SK-N-SH (cell line): Measurements from ENCODE around the gene RAD52. TPM values are rescaled to one million over a fixed set of nuclear protein-coding genes. Genes with fewer than 3 reads are reported as not detected.

Source experiments
- CTCF ChIA-PET: fragments of 300-600, 350-600 bp; formaldehyde crosslinking; extraction: SDS; loops from one replicate; lab custom pipeline; 2021; lab: Yijun Ruan, JAX
- POLR2A ChIA-PET: fragments of 350-600 bp; sonication (Branson Sonifier 250); formaldehyde crosslinking; extraction: SDS; loops from one replicate; lab custom pipeline; 2020; ENCODE audit warnings: antibody characterized with exemption, inconsistent platforms; lab: Yijun Ruan, JAX
- DNase-seq: peaks from one replicate; pipeline ENCODE4 v3.0.0; 2012
- H2AFZ ChIP-seq: fragments of 200-600 bp; sonication (generic); 2 replicates; pipeline ENCODE4 v1.8.1; 2016; ENCODE audit warnings: antibody characterized with exemption, mild to moderate bottlenecking, low read depth
- H3F3A ChIP-seq: fragments of 200-600 bp; sonication (generic); replicated peaks from 2 replicates; pipeline ENCODE3; 2016; ENCODE audit warnings: antibody characterized with exemption, mild to moderate bottlenecking; ENCODE audit not compliant: insufficient read depth
- H3K27ac ChIP-seq, 2 experiments: fragments of 200-500 bp in 1 of 2; fragments of 200-600 bp in 1 of 2; sonication (Bioruptor generic) in 1 of 2; sonication (generic), shearing (Covaris generic) in 1 of 2; 2 replicates each; pipeline versions ENCODE4 v1.5.1 to v1.6.1; 2014 to 2016; ENCODE audit warnings: low read depth in 2 of 2, inconsistent platforms in 1 of 2, low read length in 1 of 2, mild to moderate bottlenecking in 1 of 2, mixed read lengths in 1 of 2
- H3K27me3 ChIP-seq: fragments of 200-600 bp; sonication (generic), shearing (Covaris generic); 2 replicates; pipeline ENCODE4 v1.6.1; 2016; ENCODE audit warnings: mixed run types; ENCODE audit not compliant: insufficient read depth
- H3K36me3 ChIP-seq, 2 experiments: fragments of 200-500 bp in 1 of 2; fragments of 200-600 bp in 1 of 2; sonication (Bioruptor generic) in 1 of 2; sonication (generic) in 1 of 2; replicated peaks in 1 of 2; 2 replicates each; pipeline versions ENCODE3 to v1.5.1; 2014 to 2016; ENCODE audit warnings: low read length in 1 of 2, mild to moderate bottlenecking in 1 of 2; ENCODE audit not compliant: insufficient read depth in 2 of 2, control insufficient read depth in 1 of 2
- H3K4me1 ChIP-seq, 2 experiments: fragments of 200-500 bp in 1 of 2; fragments of 200-600 bp in 1 of 2; sonication (Bioruptor generic) in 1 of 2; sonication (generic), shearing (Covaris generic) in 1 of 2; 2 replicates each; pipeline versions ENCODE4 v1.5.1 to v1.6.1; 2014 to 2016; ENCODE audit warnings: low read depth in 1 of 2, low read length in 1 of 2, mixed run types in 1 of 2; ENCODE audit not compliant: insufficient read depth in 2 of 2, control insufficient read depth in 1 of 2
- H3K4me2 ChIP-seq: fragments of 200-600 bp; sonication (generic), shearing (Covaris generic); 2 replicates; pipeline ENCODE4 v1.6.1; 2017; ENCODE audit warnings: mixed run types
- H3K4me3 ChIP-seq, 2 experiments: fragments of 200-500 bp in 1 of 2; fragments of 200-600 bp in 1 of 2; sonication (Bioruptor generic) in 1 of 2; sonication (generic), shearing (Covaris generic) in 1 of 2; 2 replicates each; pipeline versions ENCODE4 v1.5.1 to v1.8.1; 2014 to 2016; ENCODE audit warnings: low read depth in 2 of 2, inconsistent platforms in 1 of 2, low read length in 1 of 2, mild to moderate bottlenecking in 1 of 2, mixed read lengths in 1 of 2, moderate library complexity in 1 of 2
- H3K79me2 ChIP-seq: fragments of 200-600 bp; sonication (generic); 2 replicates; pipeline ENCODE4 v1.8.1; 2017; ENCODE audit warnings: mild to moderate bottlenecking; ENCODE audit not compliant: insufficient read depth
- H3K9ac ChIP-seq: fragments of 200-600 bp; sonication (generic); 2 replicates; pipeline ENCODE4 v1.6.1; 2017; ENCODE audit warnings: mixed run types
- H3K9me2 ChIP-seq: fragments of 200-600 bp; sonication (generic); 2 replicates; pipeline ENCODE4 v1.6.1; 2017; ENCODE audit warnings: mixed run types
- H3K9me3 ChIP-seq: fragments of 200-600 bp; sonication (generic); 2 replicates; pipeline ENCODE4 v1.6.1; 2017; ENCODE audit warnings: mixed run types, mild to moderate bottlenecking, moderate library complexity
- H4K20me1 ChIP-seq: fragments of 200-600 bp; sonication (generic); 2 replicates; pipeline ENCODE4 v1.6.1; 2017; ENCODE audit warnings: mild to moderate bottlenecking, mixed run types; ENCODE audit not compliant: insufficient read depth
- ELF1 ChIP-seq: IDR thresholded peaks from 2 replicates; pipeline ENCODE4 v1.4.0; 2012
- EZH2phosphoT487 ChIP-seq: fragments of 200-600 bp; sonication (generic); IDR thresholded peaks from 2 replicates; pipeline ENCODE4 v1.6.1; 2017; ENCODE audit warnings: low read depth, mixed run types, mild to moderate bottlenecking, antibody characterized with exemption, moderate library complexity, borderline replicate concordance
- FOSL2 ChIP-seq: IDR thresholded peaks from 2 replicates; pipeline ENCODE4 v1.4.0; 2012; ENCODE audit warnings: low read depth, mild to moderate bottlenecking, moderate library complexity, borderline replicate concordance
- FOXJ3 ChIP-seq: sonication (generic); formaldehyde crosslinking; IDR thresholded peaks from 2 replicates; pipeline ENCODE4 v1.5.1; 2020; ENCODE audit warnings: mild to moderate bottlenecking, missing genetic modification reagents
- GABPA ChIP-seq: IDR thresholded peaks from 2 replicates; pipeline ENCODE4 v1.4.0; 2012; ENCODE audit warnings: low read depth, mild to moderate bottlenecking
- GATA2 ChIP-seq: sonication (generic); formaldehyde crosslinking; IDR thresholded peaks from 2 replicates; pipeline ENCODE4 v1.5.0; 2020; ENCODE audit warnings: mild to moderate bottlenecking, missing genetic modification reagents
- IRF3 ChIP-seq: fragments of 150-350 bp; IDR thresholded peaks from 2 replicates; pipeline ENCODE4 v1.6.1; 2016; ENCODE audit warnings: mild to moderate bottlenecking, low read depth, low read length
- JUND ChIP-seq: IDR thresholded peaks from 2 replicates; pipeline ENCODE4 v1.4.0; 2012
- MEF2A ChIP-seq: IDR thresholded peaks from 2 replicates; pipeline ENCODE4 v1.4.0; 2012; ENCODE audit warnings: low read depth, borderline replicate concordance
- NFIC ChIP-seq: IDR thresholded peaks from 2 replicates; pipeline ENCODE4 v1.4.0; 2012; ENCODE audit warnings: borderline replicate concordance
- RCOR1 ChIP-seq: fragments of 150-350 bp; IDR thresholded peaks from 2 replicates; pipeline ENCODE4 v1.6.1; 2017; ENCODE audit warnings: antibody characterized with exemption, low read length
- REST ChIP-seq: IDR thresholded peaks from 2 replicates; pipeline ENCODE4 v1.6.1; 2012; ENCODE audit warnings: mild to moderate bottlenecking, low read depth, low read length, moderate library complexity
- RXRA ChIP-seq: IDR thresholded peaks from 2 replicates; pipeline ENCODE4 v1.4.0; 2012; ENCODE audit warnings: low read depth, mild to moderate bottlenecking, borderline replicate concordance
- SMC3 ChIP-seq: IDR thresholded peaks from 2 replicates; pipeline ENCODE4 v1.6.1; 2012; ENCODE audit warnings: low read depth, low read length, improper control_type of control experiment
- TAF1 ChIP-seq: IDR thresholded peaks from 2 replicates; pipeline ENCODE4 v1.6.1; 2012; ENCODE audit warnings: low read depth, mild to moderate bottlenecking, low read length, moderate library complexity, borderline replicate concordance
- YY1 ChIP-seq: IDR thresholded peaks from 2 replicates; pipeline ENCODE4 v1.4.0; 2012; ENCODE audit warnings: low read depth, mild to moderate bottlenecking
- WGBS: methylation state at CpG from one replicate; pipeline ENCODE4 v1.1.6; 2017; ENCODE audit warnings: low lambda C conversion rate; 5-methylcytosine and 5-hydroxymethylcytosine counted together
- polyA plus RNA-seq, 3 experiments: library from polyadenylated mRNA; depleted of rRNA; stranded (reverse); fragments of >200 nt; gene quantifications; 2 replicates each; pipeline ENCODE4 v1.2.3, GENCODE V29; 2012

Gene RAD52
- polyA plus RNA-seq, 1 of the 3 experiments (the other 2 are of a cell fraction), result 11.2 TPM

GRCh38 chr12:971991-972390 lies 22.5 kb upstream of the RAD52 start:
- H4K20me1 ChIP-seq, result no peaks in the 10 kb centered on the region
- no peaks in the 10 kb centered on the region for H3K9me3 ChIP-seq
- H3K9me2 ChIP-seq, result no peaks in the 10 kb centered on the region
- no peaks in the 10 kb centered on the region for H3K4me1 ChIP-seq
- peaks cover 3% of the 10 kb centered on the region for H3F3A ChIP-seq
- no peaks in the 10 kb centered on the region for H3K27me3 ChIP-seq
- no peak overlapping the region for H3K4me2 ChIP-seq
- WGBS, result 96% methylated on average over 4 of the region's 4 CpGs
- no peak overlapping the region for H2AFZ ChIP-seq
- no peaks in the 10 kb centered on the region for H3K36me3 ChIP-seq
- H3K9ac ChIP-seq, result no peak overlapping the region
- CTCF ChIA-PET, result no interaction called here
- TF ChIP-seq JUND (no peak), SMC3 (no peak), TAF1 (no peak), REST (no peak), GATA2 (CRISPR knock-in tag) (no peak), ELF1 (no peak), FOXJ3 (CRISPR knock-in tag) (no peak), RXRA (no peak), MEF2A (no peak), FOSL2 (no peak), IRF3 (no peak), EZH2phosphoT487 (no peak), NFIC (no peak), YY1 (no peak), RCOR1 (no peak), GABPA (no peak)
- TF ChIP-seq, all 33 proteins: peak for 0
- Histone ChIP-seq H3K79me2 (no peaks in the 10 kb centered on the region), H3K4me3 (no peak overlapping the region), H3K27ac (no peak overlapping the region)
- POLR2A ChIA-PET, result no interaction called here
- no peak for DNase-seq

- CTCF ChIA-PET, result interaction anchor here (1.4 to 2.4 kb wide), 2 partner anchors 23 to 124 kb away, joined by 3 to 7 read pairs; no protein-coding TSS in a partner anchor
- H3F3A ChIP-seq, result peaks cover 3% of the 10 kb centered on the region
- DNase-seq, result no peak
- H4K20me1 ChIP-seq, result no peaks in the 10 kb centered on the region
- WGBS, result 90% methylated on average over 8 of the region's 8 CpGs
- no peak for TF ChIP-seq IRF3
- no peak for TF ChIP-seq GABPA
- TF ChIP-seq ELF1, result no peak
- TF ChIP-seq SMC3, result no peak
- TF ChIP-seq, all 33 proteins: peak for 0
- no peaks in the 10 kb centered on the region for H3K79me2 ChIP-seq
- no peaks in the 10 kb centered on the region for H3K9me3 ChIP-seq
- no peaks in the 10 kb centered on the region for H3K27me3 ChIP-seq
- no peak overlapping the region for H3K4me2 ChIP-seq
- H3K9ac ChIP-seq, result no peak overlapping the region
- no peaks in the 10 kb centered on the region for H3K4me1 ChIP-seq
- H2AFZ ChIP-seq, result no peak overlapping the region
- H3K9me2 ChIP-seq, result no peaks in the 10 kb centered on the region
- POLR2A ChIA-PET, result no interaction called here
- no peak overlapping the region for H3K27ac ChIP-seq
- no peaks in the 10 kb centered on the region for H3K36me3 ChIP-seq
- no peak overlapping the region for H3K4me3 ChIP-seq
These were observed 20.3 kb upstream of the RAD52 start for GRCh38 chr12:969821-970220.
